HG02571 (cell line): ENCODE measurements around the gene KRTAP10-1.
"Not testable (repeated sequence)": the region's sequence is repeated elsewhere in the genome, so short reads cannot be mapped to it uniquely, and the experiment has no call there.

ENCODE experiments used
- ATAC-seq: cut with Tn5 transposase; IDR thresholded peaks from one replicate; pipeline ENCODE4 v1.9.1; 2021; ENCODE audit warnings: mild to moderate bottlenecking, moderate library complexity; ENCODE audit not compliant: unreplicated experiment

Gene KRTAP10-1

GRCh38 chr21:44507673-44508425, 32.1 kb downstream of the KRTAP10-1 start:
- no peak for ATAC-seq

- no peak for ATAC-seq
Observed at GRCh38 chr21:44506279-44507255, 33.4 kb downstream of the KRTAP10-1 start.

- no peak for ATAC-seq
Observed at GRCh38 chr21:44505673-44506278, 34.2 kb downstream of the KRTAP10-1 start.

- ATAC-seq: no peak
Observed at GRCh38 chr21:44503901-44504399, 36.0 kb downstream of the KRTAP10-1 start.

- not testable (repeated sequence) for ATAC-seq
Observed at GRCh38 chr21:44503006-44503889, 36.7 kb downstream of the KRTAP10-1 start.

GRCh38 chr21:44502171-44502958, 37.6 kb downstream of the KRTAP10-1 start:
- no peak for ATAC-seq

GRCh38 chr21:44500111-44500510, 39.9 kb downstream of the KRTAP10-1 start:
- no peak for ATAC-seq

- ATAC-seq: no peak
Observed at GRCh38 chr21:44499631-44500030, 40.4 kb downstream of the KRTAP10-1 start.

GRCh38 chr21:44499211-44499560, 40.8 kb downstream of the KRTAP10-1 start:
- ATAC-seq: no peak

GRCh38 chr21:44498280-44499210, 41.5 kb downstream of the KRTAP10-1 start:
- ATAC-seq: no peak

GRCh38 chr21:44497703-44498126, 42.3 kb downstream of the KRTAP10-1 start:
- no peak for ATAC-seq

- ATAC-seq: no peak
Observed at GRCh38 chr21:44496564-44497550, 43.1 kb downstream of the KRTAP10-1 start.

GRCh38 chr21:44495611-44496563, 44.1 kb downstream of the KRTAP10-1 start:
- no peak for ATAC-seq

GRCh38 chr21:44494956-44495355, 45.0 kb downstream of the KRTAP10-1 start:
- ATAC-seq: no peak

- no peak for ATAC-seq
Observed at GRCh38 chr21:44494418-44494817, 45.6 kb downstream of the KRTAP10-1 start.
